ENCODE measurements around the gene INPP5E.

Gene INPP5E

DNA sequence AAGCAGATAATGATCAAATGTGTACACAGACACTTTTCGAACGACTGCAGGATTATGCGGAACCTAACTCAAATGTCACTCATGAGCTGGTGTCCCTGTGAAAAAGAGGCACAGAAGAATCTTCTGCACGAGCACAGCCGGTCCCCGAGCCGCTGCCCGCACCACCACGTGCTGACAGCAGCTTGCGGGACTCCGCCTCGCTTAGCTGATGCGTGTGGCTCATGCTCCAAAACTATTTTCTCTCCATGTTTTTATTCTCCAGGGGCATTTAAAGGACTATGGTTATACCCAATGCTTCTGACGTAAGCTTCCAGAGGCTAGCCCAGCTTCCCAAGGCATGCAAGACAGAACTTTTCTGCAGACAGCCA lies 33.7 kb upstream of the INPP5E start:
- DNase-seq: no peak

DNA sequence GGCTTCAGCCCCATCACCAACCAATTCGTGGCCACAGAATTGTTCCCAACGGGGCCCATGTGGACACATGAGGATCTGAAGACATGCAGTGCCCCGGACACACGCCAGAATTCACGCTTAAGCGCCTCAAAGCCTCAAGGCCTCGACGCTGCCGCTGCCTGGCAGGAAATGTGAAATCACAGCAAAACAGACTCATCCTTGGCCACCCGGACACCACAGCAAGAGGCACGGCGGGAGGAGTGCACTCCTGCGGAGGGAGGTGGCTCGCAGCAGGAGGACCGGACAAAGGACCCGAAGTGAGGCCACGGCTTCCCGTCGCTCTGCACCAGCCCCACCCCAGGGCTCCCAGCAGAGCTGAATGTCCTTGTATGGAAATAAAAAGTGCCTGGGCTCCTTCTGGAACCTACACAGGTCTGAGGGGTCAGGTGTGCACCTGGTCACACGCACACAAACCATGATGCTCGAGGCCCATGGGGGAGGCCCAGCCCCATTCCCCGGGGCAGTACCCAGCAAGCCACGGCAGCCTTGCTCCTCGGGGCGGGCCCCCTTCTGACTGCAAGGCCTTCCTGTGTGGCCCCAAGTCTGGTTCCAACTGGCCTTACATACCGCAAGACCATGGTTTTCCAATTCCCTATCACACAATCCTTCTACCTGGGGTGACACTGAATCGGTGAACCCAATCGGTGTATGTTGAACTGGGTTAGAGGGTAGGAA lies 33.2 kb upstream of the INPP5E start:
- no peak for DNase-seq

- no peak for DNase-seq
Measured at GRCh38 chr9:136471802-136472487, 32.3 kb upstream of the INPP5E start.

DNA sequence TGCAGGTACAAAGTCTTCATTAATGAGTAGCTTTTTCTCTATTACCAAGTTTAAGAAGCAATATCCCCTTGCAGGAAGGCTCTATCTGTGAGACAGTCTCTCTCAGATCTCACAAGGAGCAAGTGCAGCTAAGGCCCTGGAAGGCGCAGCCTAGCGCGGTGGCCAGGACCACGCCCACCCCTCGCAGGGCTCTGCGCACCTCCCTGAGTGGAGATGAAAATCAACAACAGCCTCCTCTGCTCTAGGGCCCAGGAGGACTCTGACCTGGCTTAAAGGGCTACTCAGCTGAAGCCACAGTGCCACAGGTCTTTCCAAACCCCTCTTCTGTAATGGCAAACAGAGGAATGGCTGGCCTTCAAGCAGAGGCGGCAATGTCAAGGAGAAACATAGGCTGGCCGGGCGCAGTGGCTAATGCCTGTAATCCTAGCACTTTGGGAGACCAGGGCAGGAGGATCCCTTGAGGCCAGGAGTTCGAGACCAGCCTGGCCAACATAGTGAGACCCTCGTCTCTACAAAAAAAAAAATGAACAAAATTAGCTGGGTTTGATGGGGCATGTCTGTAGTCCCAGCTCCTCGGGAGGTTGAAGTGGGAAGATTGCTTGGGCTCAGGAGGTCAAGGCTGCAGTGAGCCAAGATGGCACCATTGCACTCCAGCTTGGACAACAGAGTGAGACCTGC lies 31.3 kb upstream of the INPP5E start:
- DNase-seq: no peak

- no peak for DNase-seq
Measured at GRCh38 chr9:136470356-136470755, 30.7 kb upstream of the INPP5E start.

- no peak for DNase-seq
Measured at GRCh38 chr9:136467766-136468165, 28.1 kb upstream of the INPP5E start.

- no peak for DNase-seq
Measured at GRCh38 chr9:136466155-136466541, 26.5 kb upstream of the INPP5E start.

DNA sequence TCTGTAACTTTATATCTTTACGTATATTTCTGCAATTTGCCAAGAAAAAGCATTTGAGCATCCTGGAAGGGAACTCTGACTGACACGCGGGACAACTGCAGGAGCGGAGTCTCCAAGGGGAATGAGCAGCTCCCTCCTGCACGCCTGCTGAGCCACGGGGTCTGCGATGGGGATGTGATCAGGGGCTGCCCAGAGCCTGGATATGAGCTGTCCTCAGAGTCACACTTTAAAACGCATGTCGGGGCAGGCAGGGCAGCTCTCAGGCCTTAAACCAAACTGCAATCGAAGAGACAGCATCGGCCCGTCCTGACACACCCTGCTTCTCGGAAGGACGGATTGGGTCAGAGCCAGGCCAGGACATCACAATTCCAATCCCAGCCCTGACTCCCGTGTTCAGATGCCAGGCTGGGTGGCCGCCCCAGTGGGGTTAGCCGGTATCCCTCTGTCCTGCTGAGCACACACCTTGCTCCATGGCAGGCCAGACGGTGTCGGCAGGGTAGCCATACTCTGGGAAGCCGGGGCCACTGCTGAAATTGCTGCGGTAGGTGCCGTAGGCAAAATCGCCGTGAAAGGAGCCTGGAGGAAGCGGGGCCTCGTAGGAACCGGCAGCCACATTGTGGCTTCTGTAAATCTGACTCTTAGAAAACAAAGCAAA lies 26.0 kb upstream of the INPP5E start:
- no peak for DNase-seq

DNA sequence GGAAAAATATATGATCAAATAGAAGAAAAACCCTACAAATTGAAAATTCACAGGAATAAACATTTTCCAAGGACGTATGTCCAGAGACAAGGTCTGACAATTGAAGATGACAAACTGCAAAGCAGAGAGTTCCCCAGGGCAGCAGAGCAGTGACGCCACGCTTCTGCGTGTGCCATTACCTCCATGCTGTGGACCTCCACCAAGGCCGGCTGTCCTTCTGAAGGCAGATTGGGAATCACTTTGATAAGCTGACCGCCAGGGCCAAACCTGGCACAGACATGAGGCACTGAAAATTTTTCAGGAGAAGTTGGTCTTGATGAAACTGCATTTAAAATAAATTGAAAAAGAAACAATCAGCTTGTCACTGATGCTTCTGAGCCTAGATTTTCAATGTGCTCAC lies 24.6 kb upstream of the INPP5E start:
- DNase-seq: no peak

DNA sequence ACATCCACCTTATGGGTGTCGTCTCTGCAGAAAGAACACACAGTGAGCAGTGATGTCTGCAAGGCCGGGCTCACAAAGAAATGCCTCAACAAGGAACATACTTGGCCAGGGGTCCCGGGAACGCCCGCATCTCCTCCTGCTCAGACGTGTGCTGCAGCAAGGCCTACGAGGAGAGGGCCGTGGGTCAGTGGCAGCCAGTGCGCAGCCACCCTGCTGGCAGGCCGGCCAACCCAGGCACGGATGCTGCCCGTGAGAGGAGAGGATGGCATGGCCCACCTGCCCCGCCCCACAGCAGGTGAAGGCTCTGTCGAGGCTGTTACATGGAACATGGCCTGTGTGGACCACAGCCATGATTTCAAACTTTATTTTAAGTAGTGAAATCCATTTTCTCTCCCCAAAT lies 23.9 kb upstream of the INPP5E start:
- no peak for DNase-seq

DNA sequence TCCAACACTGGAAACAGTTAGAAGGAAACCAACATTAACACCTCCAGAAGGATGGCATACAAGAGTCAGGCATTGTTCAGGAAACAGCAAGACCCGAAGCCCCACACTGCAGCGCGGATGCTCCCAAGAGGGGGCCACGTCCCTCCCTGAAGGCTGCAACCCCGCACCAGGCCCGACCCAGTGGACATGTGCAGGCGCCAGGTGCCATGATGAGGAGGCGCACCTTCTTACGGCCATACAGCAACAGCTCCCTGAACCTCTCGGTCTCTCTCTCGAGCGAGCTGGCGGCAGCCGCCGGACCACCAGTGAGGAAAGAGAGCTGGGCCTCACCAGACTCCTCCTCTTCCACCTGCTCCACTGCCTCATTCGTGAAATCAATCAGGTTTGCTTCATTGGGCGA lies 23.0 kb upstream of the INPP5E start:
- DNase-seq: no peak

DNA sequence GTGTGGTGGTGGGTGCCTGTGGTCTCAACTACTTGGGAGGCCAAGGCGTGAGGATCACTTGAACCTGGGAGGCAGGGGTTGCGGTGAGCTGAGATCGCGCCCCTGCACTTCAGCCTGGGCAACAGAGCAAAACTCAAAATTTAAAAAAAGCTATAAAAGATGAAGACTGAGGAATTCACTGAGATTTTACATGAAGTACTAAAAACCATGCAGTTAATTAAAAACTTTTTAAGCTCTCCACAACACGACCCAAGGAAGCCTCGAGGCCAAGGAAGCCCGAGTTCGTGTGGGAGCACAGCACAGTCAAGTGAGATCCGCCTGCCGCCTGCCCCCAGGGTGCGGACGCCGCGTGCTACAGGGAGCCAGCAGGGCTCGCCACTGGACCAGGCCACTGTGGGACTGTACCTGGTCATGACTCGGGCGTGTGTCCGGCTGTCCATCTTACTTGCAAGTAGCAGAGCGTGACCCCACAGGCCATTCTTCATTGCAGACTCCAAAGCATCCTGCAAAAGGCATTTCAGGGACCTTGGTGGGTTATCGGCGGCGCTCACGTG lies 21.2 kb upstream of the INPP5E start:
- DNase-seq: no peak

DNA sequence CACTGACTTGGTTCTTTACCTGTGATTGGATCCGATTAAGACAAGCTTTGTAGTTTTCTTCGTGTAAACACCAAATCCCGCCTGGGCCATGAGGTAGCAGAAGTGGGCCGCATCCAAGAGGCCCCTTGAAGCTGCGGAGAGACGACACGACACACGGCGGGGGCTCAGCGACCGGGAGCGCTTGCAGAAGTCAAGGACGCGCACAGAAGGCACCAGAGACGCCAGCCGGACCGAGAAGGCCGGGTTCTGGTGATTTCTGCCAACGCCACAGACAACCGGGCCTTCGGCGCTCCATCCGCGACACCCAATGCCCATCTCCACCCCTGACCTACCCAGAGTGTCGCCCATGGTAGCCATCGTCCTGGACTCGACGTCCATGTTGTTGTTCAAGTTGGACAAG lies 19.8 kb upstream of the INPP5E start:
- DNase-seq: no peak

GRCh38 chr9:136457326-136457725 lies 17.7 kb upstream of the INPP5E start:
- no peak for DNase-seq

DNA sequence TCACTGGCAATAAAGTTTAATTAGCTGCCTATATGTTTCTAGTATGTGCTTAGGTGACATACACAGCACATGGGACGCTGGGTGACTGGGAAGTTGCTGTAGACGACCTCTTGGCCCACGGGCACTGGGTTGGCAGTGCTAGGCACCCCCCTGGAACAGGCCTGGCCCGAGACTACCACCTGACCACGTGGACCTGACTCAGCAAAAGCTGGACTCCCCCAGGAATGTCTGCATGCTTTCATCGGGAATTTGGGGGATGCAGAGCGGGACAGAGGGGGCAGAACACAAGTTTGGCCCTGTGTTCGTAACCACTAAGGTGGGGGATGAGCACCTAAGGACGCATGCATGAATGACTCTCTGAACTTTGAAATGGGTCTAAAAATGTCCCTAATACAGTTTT lies 16.6 kb upstream of the INPP5E start:
- no peak for DNase-seq

DNA sequence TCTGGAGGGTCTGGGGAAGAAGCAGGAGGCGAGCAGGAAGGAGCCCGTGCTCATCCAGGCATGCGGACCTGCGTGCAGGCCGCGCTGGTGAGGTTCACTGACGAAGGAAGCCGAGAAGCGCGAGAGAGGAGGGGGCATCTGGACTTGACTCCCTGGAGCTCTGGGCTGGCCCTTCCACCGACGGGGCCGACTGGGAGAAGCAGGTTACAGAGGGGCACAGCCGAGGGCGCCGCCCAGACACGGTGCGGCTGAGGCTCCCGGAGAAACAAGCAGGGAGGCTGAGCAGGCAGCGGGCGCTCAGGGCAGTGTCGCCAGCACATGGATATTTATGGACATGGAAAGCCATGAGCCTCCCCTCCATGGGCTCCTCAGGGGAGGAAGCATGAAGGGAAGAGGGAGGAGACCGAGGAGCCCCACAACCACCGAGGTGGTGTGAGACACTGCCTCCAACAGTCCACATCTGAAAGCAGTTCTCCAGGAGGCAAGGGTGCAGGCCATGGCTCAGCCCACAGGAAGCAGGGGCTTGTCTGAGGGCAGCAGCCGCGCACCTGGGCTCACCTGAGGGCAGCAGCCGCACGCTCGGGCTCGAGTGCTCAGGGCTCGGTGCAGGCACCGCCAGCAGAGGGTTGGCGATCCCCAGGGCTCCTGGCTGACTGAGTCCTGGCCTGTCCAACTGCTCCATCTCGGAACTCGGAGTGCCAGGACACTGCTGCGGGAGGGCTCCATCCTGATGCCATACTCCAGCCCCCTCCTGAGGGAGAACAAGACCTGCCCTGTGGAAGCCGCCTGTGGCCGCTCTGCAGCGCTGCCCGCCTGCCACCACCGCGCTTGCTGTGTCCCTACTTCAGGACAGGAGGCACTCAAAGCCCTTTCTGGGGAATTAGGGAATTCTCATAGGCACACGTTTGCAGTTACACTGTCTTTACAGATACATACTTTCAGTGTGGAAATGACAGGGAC lies 15.7 kb upstream of the INPP5E start:
- no peak for DNase-seq

GRCh38 chr9:136454026-136454796 lies 14.6 kb upstream of the INPP5E start:
- no peak for DNase-seq

DNA sequence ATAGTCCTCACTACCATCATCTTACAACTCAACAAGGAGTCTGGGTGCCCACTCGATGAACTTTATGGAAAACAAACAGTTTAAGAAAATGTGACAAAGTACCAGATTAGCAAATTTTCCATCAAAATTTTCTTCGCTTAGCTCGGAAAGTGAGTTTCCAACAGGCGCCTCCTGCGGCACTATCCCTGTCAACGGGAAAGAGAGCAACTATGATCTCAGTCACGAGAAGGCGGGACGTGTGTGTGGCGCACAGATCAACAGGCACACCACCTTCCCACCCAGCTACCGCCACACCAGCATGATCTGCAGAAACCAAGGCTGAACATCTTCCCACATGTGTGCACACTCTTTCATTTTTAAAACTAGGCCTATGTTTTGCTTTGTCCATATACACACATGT lies 13.7 kb upstream of the INPP5E start:
- DNase-seq: no peak

GRCh38 chr9:136451221-136451877 lies 11.7 kb upstream of the INPP5E start:
- no peak for DNase-seq

DNA sequence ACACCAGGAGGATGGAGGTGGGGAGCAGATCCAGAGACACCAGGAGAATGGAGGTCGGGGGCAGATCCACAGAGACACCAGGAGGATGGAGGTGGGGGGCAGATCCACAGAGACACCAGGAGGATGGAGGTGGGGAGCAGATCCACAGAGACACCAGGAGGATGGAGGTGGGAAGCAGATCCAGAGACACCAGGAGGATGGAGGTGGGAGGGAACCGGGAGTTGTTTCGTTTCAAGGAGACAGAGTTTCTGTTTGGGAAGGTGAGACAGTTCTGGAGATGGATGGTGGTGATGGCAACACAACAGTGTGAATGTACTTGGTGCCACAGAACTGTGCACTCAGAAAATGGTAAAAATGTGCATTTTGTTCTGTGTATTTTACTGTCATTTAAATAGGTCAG lies 9.0 kb upstream of the INPP5E start:
- no peak for DNase-seq

Measured in NCI-H1092 (cell line).